Measurements from ENCODE around the gene PTGES2.

PTGES2 gene

GRCh38 chr9:128127568-128127989 is at the start of gene PTGES2:
Gene PTGES2 (minus strand): TSS chr9:128127729. CDS start chr9:128127717, 12 bp downstream.
- peak; percentile 46 for DNase-seq (ENCODE audit: low read depth, low spot score)

GRCh38 chr9:128175726-128176125 is 48.2 kb upstream of the PTGES2 start:
- no peak for DNase-seq (ENCODE audit: low read depth, low spot score)

GRCh38 chr9:128175102-128175563 is 47.6 kb upstream of the PTGES2 start:
- DNase-seq (ENCODE audit: low read depth, low spot score), result no peak

- DNase-seq (ENCODE audit: low read depth, low spot score), result no peak
Measured at GRCh38 chr9:128174062-128174461, 46.5 kb upstream of the PTGES2 start.

- DNase-seq (ENCODE audit: low read depth, low spot score), result no peak
Measured at GRCh38 chr9:128169925-128170324, 42.4 kb upstream of the PTGES2 start.

GRCh38 chr9:128169492-128169891 is 42.0 kb upstream of the PTGES2 start:
- no peak for DNase-seq (ENCODE audit: low read depth, low spot score)

- DNase-seq (ENCODE audit: low read depth, low spot score), result no peak
Measured at GRCh38 chr9:128168731-128169308, 41.3 kb upstream of the PTGES2 start.

GRCh38 chr9:128167209-128167608 is 39.7 kb upstream of the PTGES2 start:
- DNase-seq (ENCODE audit: low read depth, low spot score), result no peak

- no peak for DNase-seq (ENCODE audit: low read depth, low spot score)
Measured at GRCh38 chr9:128166169-128166568, 38.6 kb upstream of the PTGES2 start.

- no peak for DNase-seq (ENCODE audit: low read depth, low spot score)
Measured at GRCh38 chr9:128164307-128164885, 36.9 kb upstream of the PTGES2 start.

- DNase-seq (ENCODE audit: low read depth, low spot score), result no peak
Measured at GRCh38 chr9:128163523-128164306, 36.2 kb upstream of the PTGES2 start.

- DNase-seq (ENCODE audit: low read depth, low spot score), result no peak
Measured at GRCh38 chr9:128163027-128163515, 35.5 kb upstream of the PTGES2 start.

GRCh38 chr9:128162215-128163026 is 34.9 kb upstream of the PTGES2 start:
- no peak for DNase-seq (ENCODE audit: low read depth, low spot score)

GRCh38 chr9:128161215-128161902 is 33.8 kb upstream of the PTGES2 start:
- no peak for DNase-seq (ENCODE audit: low read depth, low spot score)

- no peak for DNase-seq (ENCODE audit: low read depth, low spot score)
Measured at GRCh38 chr9:128160603-128160987, 33.1 kb upstream of the PTGES2 start.

GRCh38 chr9:128159784-128160602 is 32.5 kb upstream of the PTGES2 start, which contains the start of gene BBLN:
Gene BBLN (plus strand): TSS chr9:128160265. CDS start chr9:128160408, 143 bp downstream.
- DNase-seq (ENCODE audit: low read depth, low spot score), result peak; percentile 69

GRCh38 chr9:128159522-128159783 is 31.9 kb upstream of the PTGES2 start:
- no peak for DNase-seq (ENCODE audit: low read depth, low spot score)

GRCh38 chr9:128155736-128156500 is 28.4 kb upstream of the PTGES2 start:
- DNase-seq (ENCODE audit: low read depth, low spot score), result no peak

GRCh38 chr9:128153947-128154695 is 26.6 kb upstream of the PTGES2 start:
- no peak for DNase-seq (ENCODE audit: low read depth, low spot score)

Data from smooth muscle cell of the brain vasculature (primary cell).